Endothelial cell of umbilical vein (primary cell): ENCODE measurements around the gene MEF2A. TPM values are rescaled to one million over a fixed set of nuclear protein-coding genes. Genes with fewer than 3 reads are reported as not detected.

Experiments
- BruUV-seq: library from RNA; stranded (reverse); fragments of 400-500 nt; replicated peaks from 2 replicates; lab custom pipeline; 2021; lab: Mats Ljungman, UMichigan
- CTCF ChIA-PET: fragments of 300-600, 350-600 bp; sonication (Branson Sonifier 250); formaldehyde crosslinking; loops from one replicate; lab custom pipeline; 2021; ENCODE audit warnings: antibody characterized with exemption, inconsistent platforms; lab: Charles Lee
- POLR2A ChIA-PET: fragments of 300-600, 350-600 bp; sonication (Branson Sonifier 250); formaldehyde crosslinking; loops from one replicate; lab custom pipeline; 2021; ENCODE audit warnings: antibody characterized with exemption, inconsistent platforms; lab: Charles Lee
- DNase-seq: peaks from one replicate; pipeline ENCODE4 v3.0.0-alpha.2; 2011; ENCODE audit warnings: low read depth, low spot score
- FAIRE-seq: peaks from 2 replicates; lab custom pipeline; 2011; peaks lifted over from hg19 to GRCh38; lab: Jason Lieb, UNC
- H2AFZ ChIP-seq: 2 replicates; pipeline ENCODE4 v1.6.0; 2012; ENCODE audit warnings: low read depth, low read length, control low read depth, inconsistent platforms
- H3K27ac ChIP-seq: 2 replicates; pipeline ENCODE4 v1.5.1; 2011; ENCODE audit warnings: low read depth, mild to moderate bottlenecking, control low read depth, low read length, moderate library complexity; ENCODE audit not compliant: insufficient read depth
- H3K27me3 ChIP-seq, 2 experiments: 2 replicates each; pipeline versions ENCODE4 v1.6.0 to v1.6.1; 2011; ENCODE audit warnings: low read length in 2 of 2, mixed read lengths in 1 of 2; ENCODE audit not compliant: control insufficient read depth in 2 of 2, insufficient read depth in 2 of 2
- H3K36me3 ChIP-seq, 2 experiments: 2 replicates in 1 of 2; 3 replicates in 1 of 2; pipeline ENCODE4 v1.5.1; 2011; ENCODE audit warnings: low read length in 2 of 2, mild to moderate bottlenecking in 1 of 2, moderate library complexity in 1 of 2; ENCODE audit not compliant: control insufficient read depth in 2 of 2, insufficient read depth in 2 of 2; ENCODE audit errors: extremely low read depth in 1 of 2
- H3K4me1 ChIP-seq: 3 replicates; pipeline ENCODE4 v1.5.1; 2011; ENCODE audit warnings: mild to moderate bottlenecking, low read length; ENCODE audit not compliant: control insufficient read depth, insufficient read depth; ENCODE audit errors: extremely low read depth
- H3K4me2 ChIP-seq: 2 replicates; pipeline ENCODE4 v1.6.1; 2011; ENCODE audit warnings: low read length, control low read depth, mixed read lengths; ENCODE audit not compliant: insufficient read depth
- H3K4me3 ChIP-seq, 3 experiments: fragments of 200-600 bp in 1 of 3; sonication (generic), shearing (Covaris generic) in 1 of 3; replicated peaks in 1 of 3; 2 replicates each; pipeline ENCODE4 v1.5.1; 2011 to 2016; ENCODE audit warnings: control low read depth in 3 of 3, low read length in 3 of 3, mild to moderate bottlenecking in 2 of 3, inconsistent platforms in 1 of 3, low read depth in 1 of 3, moderate library complexity in 1 of 3; ENCODE audit not compliant: insufficient read depth in 1 of 3
- H3K79me2 ChIP-seq: 2 replicates; pipeline ENCODE4 v1.6.0; 2012; ENCODE audit warnings: low read length, inconsistent platforms; ENCODE audit not compliant: control insufficient read depth, insufficient read depth
- H3K9ac ChIP-seq: replicated peaks from 2 replicates; pipeline ENCODE3; 2011; ENCODE audit warnings: low read length, control low read depth; ENCODE audit not compliant: insufficient read depth; ENCODE audit errors: extremely low read depth
- H3K9me1 ChIP-seq: replicated peaks from 3 replicates; pipeline ENCODE4 v1.6.0; 2011; ENCODE audit warnings: mild to moderate bottlenecking, low read length; ENCODE audit not compliant: control insufficient read depth, insufficient read depth; ENCODE audit errors: extremely low read depth
- H3K9me3 ChIP-seq: replicated peaks from 2 replicates; pipeline ENCODE4 v1.5.1; 2012; ENCODE audit warnings: low read length, inconsistent platforms; ENCODE audit not compliant: control insufficient read depth, insufficient read depth
- H4K20me1 ChIP-seq: replicated peaks from 2 replicates; pipeline ENCODE3; 2011; ENCODE audit warnings: mild to moderate bottlenecking, low read length; ENCODE audit not compliant: control insufficient read depth, insufficient read depth; ENCODE audit errors: extremely low read depth
- CTCF ChIP-seq, 2 donors: IDR thresholded peaks; 1 replicate in 1 of 2; 2 replicates in 1 of 2; pipeline ENCODE4 v1.5.1; 2011; ENCODE audit warnings: low read length in 2 of 2, mild to moderate bottlenecking in 2 of 2, moderate library complexity in 2 of 2, control low read depth in 1 of 2, inconsistent platforms in 1 of 2, low read depth in 1 of 2; ENCODE audit not compliant: insufficient read depth in 1 of 2; ENCODE audit errors: extremely low read depth in 1 of 2
- EZH2 ChIP-seq: IDR thresholded peaks from 2 replicates; pipeline ENCODE4 v1.6.1; 2012; ENCODE audit warnings: borderline replicate concordance, low read depth, mild to moderate bottlenecking, moderate library complexity, low read length, inconsistent platforms; ENCODE audit not compliant: severe bottlenecking
- FOS ChIP-seq: IDR thresholded peaks from 2 replicates; pipeline ENCODE4 v1.6.1; 2011; ENCODE audit warnings: mild to moderate bottlenecking, low read length, moderate library complexity, borderline replicate concordance; ENCODE audit not compliant: insufficient read depth
- GATA2 ChIP-seq: IDR thresholded peaks from 2 replicates; pipeline ENCODE4 v1.7.0; 2011; ENCODE audit warnings: low read depth, mild to moderate bottlenecking, moderate library complexity, mixed read lengths, low read length; ENCODE audit not compliant: insufficient read length, insufficient read depth
- JUN ChIP-seq: IDR thresholded peaks from 2 replicates; pipeline ENCODE4 v1.6.1; 2011; ENCODE audit warnings: borderline replicate concordance, low read depth; ENCODE audit not compliant: insufficient read length, insufficient read depth
- MAX ChIP-seq: IDR thresholded peaks from 2 replicates; pipeline ENCODE4 v1.6.1; 2011; ENCODE audit not compliant: insufficient read depth, insufficient read length
- MYC ChIP-seq: IDR thresholded peaks from one replicate; pipeline ENCODE4 v1.6.1; 2011; ENCODE audit warnings: mild to moderate bottlenecking, low read depth, low read length
- POLR2AphosphoS5 ChIP-seq: IDR thresholded peaks from 2 replicates; pipeline ENCODE4 v1.6.1; 2012; ENCODE audit warnings: low read depth, mild to moderate bottlenecking, control low read depth, low read length, moderate library complexity; ENCODE audit not compliant: insufficient read depth
- dilution Hi-C: fragments of 300-500 bp; cut with MboI; formaldehyde crosslinking; loops from one replicate; pipeline ENCODE4 v1.15.0; 2019; ENCODE audit warnings: low sequenced_read_pairs; ENCODE audit not compliant: extremely low pct_ligation_motif_present
- intact Hi-C: fragments of 100-400 bp; cut with micrococcal nuclease; formaldehyde crosslinking; loops from one replicate; pipeline ENCODE4 v1.10.0; 2022
- polyA plus RNA-seq, 4 experiments: library from polyadenylated mRNA; depleted of rRNA in 3 of 4; stranded (reverse) in 3 of 4; unstranded in 1 of 4; fragments of >200 nt; gene quantifications; 2 replicates each; pipeline versions ENCODE4 v1.2.1 to v1.2.3, GENCODE V29; 2011 to 2012; ENCODE audit warnings: missing spikeins in 1 of 4
- total RNA-seq: library from RNA; stranded (reverse); gene quantifications from 2 replicates; pipeline ENCODE4 v1.2.3, GENCODE V29; 2021

Gene MEF2A
- total and polyA plus RNA-seq, 2 donors (not counting 3 experiments of a cell fraction or from before 2014, with no cell fraction given), result 38.0 to 45.3 TPM

DNA sequence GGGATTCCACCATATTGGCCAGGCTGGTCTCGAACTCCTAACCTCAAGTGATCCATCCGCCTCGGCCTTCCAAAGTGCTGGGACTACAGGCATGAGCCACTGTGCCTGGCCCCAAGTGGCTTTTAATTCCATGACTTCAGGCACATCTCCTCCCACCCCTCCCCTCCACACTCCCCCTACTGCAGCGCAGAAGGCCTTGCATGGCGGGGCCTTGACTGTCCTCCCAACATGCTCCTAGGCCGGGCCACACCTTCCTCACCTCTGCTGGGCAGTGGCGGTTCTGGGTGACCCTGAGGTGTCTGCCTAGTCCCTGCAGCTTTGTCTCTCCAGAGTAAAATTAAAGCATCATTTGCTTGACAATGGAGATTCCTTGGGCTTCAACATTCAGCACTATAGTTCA, 160.5 kb downstream of the MEF2A start:
- FAIRE-seq (no peak), DNase-seq (no peak)
- ChIA-PET POLR2A (no interaction called here), CTCF (interaction anchor here (1.8 kb wide), 1 partner anchor 22 kb away, joined by 7 read pairs; no protein-coding TSS in a partner anchor)
- Histone ChIP-seq H3K4me2 (no peak overlapping the region), H3K9ac (no peak overlapping the region), H2AFZ (no peak overlapping the region), H3K27ac (no peak overlapping the region), H3K9me1 (no peaks in the 10 kb centered on the region), H3K36me3 (no peaks in the 10 kb centered on the region), H3K27me3 (no peaks in the 10 kb centered on the region), H3K9me3 (no peaks in the 10 kb centered on the region), H3K4me1 (no peaks in the 10 kb centered on the region), H3K4me3 (no peak overlapping the region), H3K79me2 (no peaks in the 10 kb centered on the region), H4K20me1 (no peaks in the 10 kb centered on the region)
- no TSS peak for BruUV-seq
- intact Hi-C loops, result no loop called here
- TF ChIP-seq CTCF (IDR thresholded peaks at IDR 0.05; ENCODE audit: extremely low read depth in 1 of 2, insufficient read depth in 1 of 2, low read depth in 1 of 2, low read length in 2 of 2), result no peak
- TF ChIP-seq FOS, result no peak
- TF ChIP-seq JUN, result no peak
- TF ChIP-seq POLR2AphosphoS5, result no peak
- no peak for TF ChIP-seq MYC
- TF ChIP-seq GATA2, result no peak
- TF ChIP-seq EZH2, result no peak
- TF ChIP-seq MAX, result no peak
- dilution Hi-C loops, result no loop called here
